GM19099 (cell line): ENCODE measurements around the gene ALDH3B1.

Experiments used
- POLR2A ChIP-seq: IDR thresholded peaks from 3 replicates; pipeline ENCODE4 v1.6.1; 2011; ENCODE audit warnings: low read depth; ENCODE audit not compliant: insufficient read length; ENCODE audit errors: extremely low read depth

The ALDH3B1 gene

GRCh38 chr11:68050371-68050841 is 40.3 kb downstream of the ALDH3B1 start:
- no peak for TF ChIP-seq POLR2A

- TF ChIP-seq POLR2A, result no peak
These were observed 41.3 kb downstream of the ALDH3B1 start for GRCh38 chr11:68051191-68052136.

- no peak for TF ChIP-seq POLR2A
These were observed 42.2 kb downstream of the ALDH3B1 start for GRCh38 chr11:68052137-68052873.

GRCh38 chr11:68053117-68053516 is 43.0 kb downstream of the ALDH3B1 start:
- TF ChIP-seq POLR2A, result peak; percentile 10

GRCh38 chr11:68053981-68054812 is 44.1 kb downstream of the ALDH3B1 start:
- TF ChIP-seq POLR2A, result peak; percentile 34

GRCh38 chr11:68056317-68057285 is 46.5 kb downstream of the ALDH3B1 start:
- TF ChIP-seq POLR2A, result no peak

- TF ChIP-seq POLR2A, result no peak
These were observed 47.7 kb downstream of the ALDH3B1 start for GRCh38 chr11:68057807-68058206.

GRCh38 chr11:68061508-68061907 is 51.4 kb downstream of the ALDH3B1 start:
- no peak for TF ChIP-seq POLR2A

GRCh38 chr11:68064926-68065325 is 54.8 kb downstream of the ALDH3B1 start:
- no peak for TF ChIP-seq POLR2A

- TF ChIP-seq POLR2A, result no peak
These were observed 55.7 kb downstream of the ALDH3B1 start for GRCh38 chr11:68065841-68066240.

- TF ChIP-seq POLR2A, result no peak
These were observed 56.6 kb downstream of the ALDH3B1 start for GRCh38 chr11:68066742-68067141.

- TF ChIP-seq POLR2A, result no peak
These were observed 57.9 kb downstream of the ALDH3B1 start for GRCh38 chr11:68067991-68068390.

GRCh38 chr11:68071281-68072048 is 61.3 kb downstream of the ALDH3B1 start:
- no peak for TF ChIP-seq POLR2A
